ENCODE results near the gene ARL2BP.

Gene ARL2BP

DNA sequence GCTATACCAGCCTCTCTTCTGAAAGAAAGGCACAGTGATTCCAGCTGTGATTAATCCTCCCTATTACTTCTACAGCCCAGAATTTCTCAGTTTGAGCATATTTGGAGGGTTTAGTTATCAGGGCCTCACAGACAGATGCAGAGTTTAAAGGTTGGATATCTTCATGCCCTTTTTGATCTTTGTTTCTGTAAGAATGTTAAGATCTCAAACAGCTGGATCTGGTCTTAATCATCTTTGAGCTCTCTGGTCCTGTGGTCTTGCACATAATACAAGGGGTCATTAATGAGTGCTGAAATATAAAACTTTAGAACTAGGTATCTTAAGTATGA, 9.1 kb upstream of the ARL2BP start:
- DNase-seq = no peak

DNA sequence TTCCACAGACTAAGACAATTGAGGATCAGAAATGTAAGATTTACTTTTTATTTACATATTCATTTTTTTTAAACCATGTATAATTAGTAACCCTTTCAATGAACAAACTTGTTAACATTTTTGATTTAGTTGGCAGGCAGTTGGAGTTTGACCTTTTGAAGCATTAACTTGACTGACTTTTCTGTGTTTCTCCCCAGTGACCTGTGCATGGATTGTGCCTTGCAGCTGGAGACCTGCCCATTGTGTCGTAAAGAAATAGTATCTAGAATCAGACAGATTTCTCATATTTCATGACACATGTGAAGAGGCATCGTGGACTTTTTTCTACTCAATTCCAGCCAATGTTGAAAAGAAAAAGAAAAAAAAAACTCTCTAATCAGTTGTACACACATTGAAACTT, 6.4 kb upstream of the ARL2BP start:
- no peak for DNase-seq

DNA sequence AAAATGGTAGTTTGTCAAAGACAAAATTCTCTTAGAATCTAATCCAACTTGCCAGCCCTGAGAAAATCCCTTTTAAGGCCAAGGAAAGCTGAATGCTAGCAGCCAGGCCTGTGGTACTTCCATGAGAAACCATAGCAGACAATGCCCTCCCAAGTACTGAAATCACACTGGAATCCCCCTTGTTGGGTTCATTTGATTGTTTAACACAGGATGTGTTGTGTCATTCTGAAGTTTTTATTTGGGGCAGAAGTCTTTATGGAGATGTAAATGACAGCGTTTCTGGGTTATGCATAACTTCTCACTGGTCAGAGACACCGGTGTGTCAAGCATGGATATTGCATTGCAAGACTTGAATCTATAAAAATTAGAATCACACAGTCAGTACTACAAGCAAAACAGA, 6.0 kb upstream of the ARL2BP start:
- DNase-seq = no peak

DNA sequence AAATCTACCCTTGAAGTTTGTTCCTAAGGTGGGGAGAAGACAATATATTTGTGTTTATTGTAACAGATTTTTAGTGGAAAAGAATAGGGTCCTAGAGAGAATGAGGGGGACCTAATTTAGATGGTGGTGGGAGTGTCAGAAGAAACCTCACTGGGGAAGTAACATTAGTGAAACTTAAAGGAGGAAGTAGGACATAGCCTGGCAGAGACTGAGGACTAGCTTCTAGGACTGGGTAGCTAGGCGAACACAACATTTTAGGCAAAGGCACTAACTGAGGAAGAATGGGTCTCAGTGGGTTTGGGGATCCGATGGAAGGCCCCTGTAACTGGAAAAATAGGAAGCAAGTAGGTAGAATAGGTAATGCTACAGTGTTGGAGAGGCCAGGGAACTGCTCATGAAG, 4.2 kb upstream of the ARL2BP start:
- no peak for DNase-seq

DNA sequence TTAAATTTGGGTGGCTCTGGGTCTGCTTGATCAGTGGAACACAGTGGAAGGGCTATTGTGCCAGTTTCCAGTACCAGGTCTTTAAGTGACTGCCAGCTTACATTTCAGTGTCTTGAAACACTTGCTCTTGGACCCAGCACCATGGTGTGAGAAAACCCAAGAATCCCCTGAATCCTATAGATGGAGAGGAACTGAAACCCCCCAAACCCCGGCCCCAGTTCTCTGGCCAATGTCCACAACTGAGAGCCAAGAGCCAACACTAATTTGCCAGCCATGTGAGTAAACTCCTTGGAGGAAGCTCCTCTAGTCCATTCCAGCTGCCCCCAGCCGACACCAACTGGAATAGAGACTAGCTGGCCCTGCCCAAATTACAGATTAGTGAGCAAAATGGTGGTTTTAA, 2.4 kb upstream of the ARL2BP start:
- DNase-seq = no peak

DNA sequence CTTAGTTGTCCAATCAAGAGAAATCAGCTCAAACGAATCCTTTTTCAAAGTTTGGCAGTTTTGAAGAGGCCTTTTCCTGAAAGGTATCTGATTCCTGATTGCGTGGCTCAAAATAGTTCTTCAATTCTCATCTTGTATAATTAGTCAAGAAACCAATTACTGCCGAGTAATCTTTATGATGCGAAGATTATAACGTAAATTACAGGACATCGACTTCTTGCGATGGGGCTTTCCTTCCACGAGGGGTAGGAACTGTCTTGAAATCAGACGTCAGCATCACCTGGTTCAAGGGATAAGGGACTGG, 644 bp upstream of the ARL2BP start:
- no peak for DNase-seq

DNA sequence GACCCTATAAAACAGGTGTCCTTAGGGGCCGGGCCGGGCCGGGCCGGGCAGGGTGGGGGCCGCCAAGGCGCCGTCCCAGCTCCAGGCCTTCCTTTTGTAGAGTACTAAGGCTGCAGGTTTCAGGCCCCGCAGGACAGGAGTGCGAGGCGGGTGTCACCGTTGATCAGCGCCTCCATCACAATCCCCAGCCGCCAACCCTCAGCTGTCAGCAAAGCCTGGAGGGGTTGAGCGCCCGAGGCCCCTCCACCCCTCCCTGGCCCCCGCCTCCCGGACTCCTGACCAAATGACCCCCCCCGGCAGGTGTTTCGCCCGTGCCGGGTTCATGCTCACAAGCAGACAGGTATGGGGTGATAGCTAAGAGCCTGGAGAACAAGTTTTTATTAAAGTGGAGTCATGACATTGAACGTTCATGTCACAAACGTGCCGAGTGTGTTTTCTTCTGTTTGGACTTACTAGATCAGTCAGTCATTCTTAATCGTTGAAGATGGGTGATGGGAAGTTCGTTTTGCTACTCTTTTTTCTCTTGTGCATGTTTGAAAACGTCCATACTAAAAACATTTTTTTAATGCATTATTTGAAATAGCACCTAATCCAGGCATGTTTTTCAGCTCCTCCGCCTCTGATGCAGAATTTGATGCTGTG, 534 bp downstream of the ARL2BP start:
- DNase-seq = peak; percentile 43

DNA sequence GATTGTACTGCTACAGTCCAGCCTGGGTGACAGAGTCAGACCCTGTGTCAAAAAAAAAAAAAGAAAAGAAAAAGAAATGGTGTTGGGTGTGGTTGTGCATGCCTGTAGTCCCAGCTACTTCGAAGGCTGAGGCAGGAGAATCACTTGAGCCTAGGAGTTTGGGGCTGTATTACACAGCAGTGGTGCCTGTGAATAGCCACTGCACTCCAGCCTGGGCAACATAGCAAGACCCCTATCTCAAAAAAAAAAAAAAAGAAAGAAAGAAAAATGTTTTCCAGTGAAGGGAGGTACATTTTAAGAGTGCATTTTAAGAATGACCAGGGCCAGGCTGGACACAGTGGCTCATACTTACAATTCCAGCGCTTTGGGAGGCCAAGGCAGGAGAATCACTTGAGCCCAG, 6.3 kb downstream of the ARL2BP start:
- no peak for DNase-seq

DNA sequence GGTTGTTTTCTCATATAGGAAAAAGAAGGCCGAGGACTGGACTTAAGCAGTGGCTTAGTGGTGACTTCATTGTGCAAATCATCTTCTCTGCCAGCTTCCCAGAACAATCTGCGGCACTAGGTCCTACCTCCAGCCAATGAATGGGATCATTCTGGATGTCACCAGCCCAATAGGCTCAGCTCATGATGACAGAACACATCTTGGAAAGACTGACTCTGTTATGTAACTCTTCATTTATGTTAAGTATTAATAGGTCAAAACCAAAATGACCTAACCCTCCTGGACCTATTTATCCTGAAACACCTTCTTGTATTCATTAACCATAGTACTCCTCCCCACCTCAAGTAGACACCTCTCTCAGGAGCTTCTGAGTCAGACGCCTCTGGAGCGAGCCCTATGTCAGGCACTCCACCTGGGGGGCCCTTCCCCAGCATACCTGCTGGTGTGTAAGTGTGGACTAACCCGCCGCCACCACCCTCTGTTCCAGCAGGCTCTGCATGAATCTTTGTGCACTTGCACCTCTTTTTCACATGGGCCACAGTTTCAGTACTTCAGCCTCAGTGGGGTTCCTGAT, 7.2 kb downstream of the ARL2BP start:
- no peak for DNase-seq

DNA sequence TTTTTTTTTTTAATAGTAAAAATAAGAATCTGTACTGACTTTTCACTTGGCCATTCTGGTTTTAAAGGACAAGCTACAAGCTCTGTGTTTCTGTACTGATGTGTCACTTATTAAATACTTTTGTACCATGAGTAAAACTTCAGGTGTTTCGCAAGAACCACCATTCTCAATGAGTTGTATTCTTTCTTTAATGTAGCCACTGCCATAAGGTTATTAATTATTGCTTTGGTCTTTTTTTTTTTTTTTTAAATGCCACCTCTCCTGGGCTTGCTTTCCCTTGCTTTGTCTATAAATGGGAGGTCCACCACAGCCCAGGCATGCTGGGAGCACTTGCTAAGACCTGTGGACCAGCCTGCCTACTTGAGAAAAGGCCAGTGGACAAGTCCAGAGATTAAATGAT, 8.4 kb downstream of the ARL2BP start:
- no peak for DNase-seq

DNA sequence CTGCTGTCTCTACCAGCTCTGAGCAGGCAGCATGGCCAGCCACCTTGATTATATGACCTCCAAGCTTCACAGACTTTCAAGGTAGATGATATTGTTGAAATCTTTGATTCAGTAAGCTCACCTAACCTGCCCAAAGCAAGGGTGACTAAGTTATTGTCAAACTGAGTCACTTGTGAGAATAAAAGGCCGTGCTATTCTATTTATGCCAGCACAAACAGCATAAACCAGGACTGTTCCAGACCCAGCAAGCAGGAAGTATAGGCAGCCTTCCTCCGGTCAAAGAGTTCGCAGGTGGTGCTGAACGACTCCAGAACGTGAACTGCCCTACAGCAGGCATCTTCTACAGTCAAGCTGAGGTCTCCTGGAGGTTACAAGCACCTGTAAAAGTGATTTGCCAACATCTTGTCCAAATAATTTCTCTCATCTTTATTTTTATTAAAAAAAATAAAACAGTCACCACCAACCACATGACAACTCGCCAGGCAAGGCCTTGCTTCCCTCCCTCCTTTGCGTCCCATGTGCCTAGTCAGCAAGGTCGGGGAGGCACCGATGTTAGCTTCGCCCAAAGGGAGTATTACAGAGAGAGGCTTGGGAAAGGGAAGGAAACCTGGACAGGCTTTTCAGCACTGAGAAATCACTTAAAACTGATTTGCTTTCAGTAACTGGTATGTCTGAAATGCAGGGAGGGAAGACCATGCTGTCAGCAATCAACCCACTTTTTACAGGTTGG, 10.8 kb downstream of the ARL2BP start:
- DNase-seq = no peak

DNA sequence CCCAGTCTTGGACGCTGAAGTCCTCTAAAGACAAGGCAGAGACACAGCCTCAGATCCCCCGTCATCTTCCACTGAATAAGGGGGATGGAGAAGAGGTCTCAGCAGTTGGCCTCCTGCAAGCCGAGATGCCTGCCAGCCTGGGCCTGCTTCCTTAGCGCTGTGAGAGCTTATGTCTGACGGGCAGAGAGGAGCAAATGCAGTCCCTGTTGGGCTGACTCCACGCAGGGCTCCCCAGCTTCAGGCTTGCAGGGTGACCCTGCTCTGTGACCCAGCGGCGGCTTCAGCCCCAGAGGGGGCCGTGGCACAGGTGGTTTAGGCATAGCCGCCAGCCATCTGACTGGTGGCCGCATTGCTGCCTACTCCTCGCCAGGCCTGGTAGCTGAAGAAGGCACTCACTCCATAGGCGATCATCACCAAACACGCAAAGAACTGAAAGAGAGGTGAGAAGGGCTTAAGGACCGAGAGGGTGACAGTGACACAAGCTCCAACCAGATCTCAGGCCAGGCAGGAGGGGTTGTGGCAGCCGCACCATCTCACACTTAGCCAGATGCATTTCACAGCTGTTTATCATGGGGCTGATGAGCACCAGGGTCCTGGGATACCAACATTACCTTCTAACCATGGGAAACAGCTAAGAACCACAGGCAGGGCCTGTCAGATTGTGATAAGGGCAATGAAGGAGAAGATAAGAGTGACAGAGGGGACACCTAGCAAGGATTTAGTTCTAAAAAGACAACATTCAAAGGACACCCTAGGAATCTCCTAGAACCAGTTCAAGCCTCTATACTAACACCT, 11.7 kb downstream of the ARL2BP start:
- no peak for DNase-seq

DNA sequence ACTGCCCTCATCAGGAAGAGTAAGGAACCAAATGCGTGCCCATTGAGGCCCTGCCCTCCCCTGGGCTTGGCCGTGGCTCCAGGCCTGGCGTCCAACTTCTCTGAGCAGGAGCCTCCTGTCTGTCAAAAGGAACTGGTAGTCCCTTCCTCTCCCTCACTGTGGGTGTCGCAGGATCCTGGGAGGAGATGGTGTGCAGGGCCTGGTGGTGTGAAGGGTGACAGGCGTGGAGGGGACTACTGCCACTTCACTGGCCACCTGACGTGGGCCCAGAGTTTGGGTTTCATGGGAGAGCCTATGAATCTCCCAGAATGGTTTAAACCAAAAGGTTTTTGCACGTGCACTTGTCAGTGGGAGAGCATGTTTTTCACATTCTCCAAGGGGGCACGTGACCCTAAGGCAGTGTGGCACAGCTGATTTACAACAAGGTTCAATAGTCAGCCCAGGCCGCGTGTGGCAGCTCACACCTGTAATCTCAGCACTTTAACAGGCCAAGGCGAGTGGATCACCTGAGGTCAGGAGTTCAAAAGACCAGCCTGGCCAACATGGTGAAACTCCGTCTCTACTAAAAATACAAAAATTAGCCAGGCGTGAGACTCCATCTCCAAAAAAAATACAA, 12.5 kb downstream of the ARL2BP start:
- no peak for DNase-seq

DNA sequence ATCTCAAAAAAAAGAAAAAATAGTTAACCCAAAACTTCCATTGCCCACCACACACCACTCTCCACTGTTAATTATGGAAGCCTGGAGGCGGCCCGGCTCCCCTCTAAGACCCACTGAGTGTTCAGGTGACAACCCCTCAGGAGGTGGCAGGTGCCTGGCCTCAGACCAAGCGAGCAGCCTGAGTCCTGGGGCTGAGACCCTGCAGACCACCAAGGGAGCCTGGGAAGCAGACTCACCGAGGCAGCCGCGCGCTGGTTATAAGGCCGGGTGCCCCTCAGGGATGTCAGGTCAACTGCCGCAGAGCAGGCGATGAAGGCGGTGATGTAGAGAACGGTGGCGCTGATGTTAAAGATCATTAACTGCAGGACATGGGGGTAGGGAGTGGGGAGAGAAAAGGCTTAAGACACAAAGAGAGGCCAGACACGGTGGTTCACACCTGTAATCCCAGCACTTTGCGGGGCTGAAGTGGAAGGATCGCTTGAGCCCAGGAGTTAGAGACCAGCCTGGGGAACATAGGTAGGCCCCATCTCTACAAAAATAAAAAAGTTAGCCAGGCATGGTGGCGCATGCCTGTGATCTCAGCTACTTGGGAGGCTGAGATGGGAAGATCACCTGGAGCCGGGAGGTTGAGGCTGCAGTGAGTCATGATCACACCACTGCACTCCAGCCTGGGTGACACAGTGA, 13.3 kb downstream of the ARL2BP start:
- DNase-seq = no peak

DNA sequence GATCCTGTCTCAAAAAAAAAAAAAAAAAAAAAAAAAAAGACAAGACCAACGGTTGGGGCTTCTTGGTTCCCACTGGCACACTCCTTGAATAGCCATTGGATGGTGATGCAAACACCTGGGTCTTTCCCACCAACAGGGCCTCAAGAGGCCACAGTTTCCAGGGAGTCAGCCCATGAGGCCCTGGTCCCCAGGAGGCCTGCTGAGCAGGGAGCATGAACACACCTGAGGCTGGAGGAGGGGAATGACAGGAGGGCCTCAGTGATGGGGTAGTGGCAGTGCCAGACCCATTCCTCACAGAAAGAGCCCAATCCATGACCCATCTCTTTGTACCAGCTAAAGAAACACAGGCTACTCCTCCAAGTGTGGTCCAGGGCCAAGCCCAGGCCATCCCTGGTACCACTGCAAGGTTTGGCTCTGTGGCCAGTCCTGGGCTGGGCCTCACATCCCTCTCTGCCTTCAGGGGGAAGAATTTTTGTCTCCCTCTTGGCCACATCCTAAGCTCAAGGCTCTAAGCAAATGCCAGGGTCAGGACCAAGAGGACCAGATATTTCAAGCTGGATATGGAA, 13.9 kb downstream of the ARL2BP start:
- no peak for DNase-seq

DNA sequence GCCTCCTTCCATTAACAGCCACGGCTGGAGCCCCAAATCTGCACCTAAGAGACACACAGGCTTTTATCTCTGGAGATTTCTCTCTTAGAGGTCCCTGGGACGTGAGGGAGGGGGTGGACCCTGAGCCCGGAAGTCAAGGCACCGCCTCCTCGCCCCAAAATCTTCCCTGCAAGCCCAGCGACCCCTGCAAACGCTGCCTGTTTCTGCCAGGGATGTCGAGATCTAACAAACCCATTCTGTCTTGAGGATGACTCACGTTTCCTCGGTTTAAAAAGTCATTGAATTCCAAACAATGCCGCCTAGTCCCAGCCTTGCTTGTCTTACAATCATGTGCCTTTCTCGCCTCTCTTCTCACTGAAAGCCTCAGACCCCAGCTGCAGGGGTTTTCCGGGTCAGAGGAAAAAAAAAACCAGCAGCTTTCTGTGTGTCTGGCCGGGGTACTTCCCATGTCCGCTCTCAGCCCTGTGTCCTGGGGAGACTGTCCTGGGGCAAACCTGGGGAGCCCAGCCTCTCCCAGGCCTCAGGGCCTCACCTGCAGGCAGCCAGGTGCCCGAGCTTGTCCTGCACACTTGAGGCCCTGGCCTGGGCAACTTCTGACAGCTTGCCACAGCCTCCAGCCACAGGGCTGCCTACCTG, 15.4 kb downstream of the ARL2BP start:
- peak; percentile 25 for DNase-seq

DNA sequence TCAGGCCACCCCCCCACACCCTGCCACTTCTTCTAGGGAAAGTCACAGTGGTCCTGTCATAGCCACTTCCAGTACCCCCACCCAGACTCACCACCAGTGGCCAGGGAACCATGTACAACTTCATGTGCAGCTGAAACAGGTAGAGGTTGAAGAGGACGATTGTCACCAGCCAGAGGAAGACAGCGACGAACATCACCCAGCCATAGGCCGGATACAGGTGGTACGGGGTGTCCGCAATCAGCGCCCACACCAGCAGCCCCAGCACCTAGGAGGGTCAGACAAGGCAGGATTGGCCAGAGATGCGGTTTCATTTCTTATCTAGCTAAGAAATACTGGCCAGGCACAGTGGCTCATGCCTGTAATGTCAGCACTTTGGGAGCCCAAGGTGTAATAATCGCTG, 16.7 kb downstream of the ARL2BP start:
- no peak for DNase-seq

DNA sequence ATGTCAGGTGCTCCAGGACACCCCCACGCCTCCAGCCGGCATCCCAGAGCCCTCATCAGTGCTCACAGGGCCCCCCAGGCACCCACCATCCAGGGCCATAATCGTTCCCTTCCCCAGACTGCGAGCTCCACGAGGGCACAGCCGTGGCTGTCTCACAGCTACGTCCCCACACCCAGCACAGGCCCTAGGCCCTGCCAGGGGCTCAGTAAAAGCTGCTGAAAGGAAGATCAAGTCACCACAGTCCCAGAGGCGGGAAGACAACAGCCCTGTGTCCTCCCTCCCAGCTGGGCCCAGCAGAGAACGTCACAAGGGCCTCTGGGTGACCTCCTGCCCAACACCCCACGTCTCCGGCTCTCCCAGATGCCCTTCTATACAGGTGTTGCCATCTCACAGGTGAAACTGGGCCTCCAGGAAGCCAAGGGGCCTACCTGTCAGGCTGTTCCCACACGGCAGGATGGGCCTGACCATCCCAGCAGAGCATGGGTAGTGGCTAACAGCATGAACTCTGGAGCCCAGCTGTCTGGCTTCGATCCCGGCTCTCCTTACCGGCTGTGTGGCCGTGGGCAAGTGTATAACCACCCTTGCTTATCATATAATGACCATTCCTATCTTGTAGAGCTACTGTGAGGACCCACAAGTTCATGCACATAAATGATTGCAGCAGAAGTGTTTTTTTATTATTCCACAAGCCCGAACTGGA, 17.9 kb downstream of the ARL2BP start:
- no peak for DNase-seq

DNA sequence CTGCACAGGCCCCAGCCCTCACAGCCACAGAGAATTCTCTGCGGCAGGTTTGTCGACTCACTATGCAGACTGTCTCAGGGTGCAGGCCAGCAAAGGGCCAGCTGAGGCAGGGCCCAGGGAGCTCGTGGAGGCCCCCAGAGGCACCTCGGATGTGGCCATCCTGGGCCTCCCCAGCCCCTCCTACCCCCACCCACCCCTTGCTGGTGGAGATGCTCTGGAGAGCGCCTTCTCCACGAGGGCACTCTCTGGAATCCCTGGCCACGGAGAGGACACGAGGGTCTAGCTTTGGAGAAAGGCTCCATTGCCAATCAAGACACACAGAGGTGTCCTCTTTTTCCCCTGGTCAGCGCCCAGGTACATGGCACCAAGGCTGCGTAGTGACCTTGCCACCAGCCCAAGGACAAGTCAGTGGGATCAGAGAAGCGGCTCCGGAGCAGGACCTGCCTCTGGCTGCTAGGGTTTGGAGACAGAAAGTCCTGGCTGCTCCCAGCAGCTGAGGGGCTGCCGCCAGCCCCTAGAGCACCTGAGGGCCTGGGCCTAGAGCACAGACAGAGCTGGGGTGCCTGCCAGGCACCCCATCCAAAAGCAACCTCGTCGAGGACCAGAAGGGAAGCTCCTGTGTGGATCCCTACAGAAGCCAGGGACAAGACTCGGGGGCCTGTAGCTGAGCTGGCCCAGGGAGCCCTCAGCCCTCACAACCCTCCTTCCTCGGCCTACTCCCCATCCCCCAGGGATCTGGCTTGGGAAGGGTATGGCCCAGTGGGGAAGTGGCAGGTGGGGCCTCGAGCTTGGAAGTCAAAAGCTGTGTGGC, 18.7 kb downstream of the ARL2BP start:
- DNase-seq = no peak

DNA sequence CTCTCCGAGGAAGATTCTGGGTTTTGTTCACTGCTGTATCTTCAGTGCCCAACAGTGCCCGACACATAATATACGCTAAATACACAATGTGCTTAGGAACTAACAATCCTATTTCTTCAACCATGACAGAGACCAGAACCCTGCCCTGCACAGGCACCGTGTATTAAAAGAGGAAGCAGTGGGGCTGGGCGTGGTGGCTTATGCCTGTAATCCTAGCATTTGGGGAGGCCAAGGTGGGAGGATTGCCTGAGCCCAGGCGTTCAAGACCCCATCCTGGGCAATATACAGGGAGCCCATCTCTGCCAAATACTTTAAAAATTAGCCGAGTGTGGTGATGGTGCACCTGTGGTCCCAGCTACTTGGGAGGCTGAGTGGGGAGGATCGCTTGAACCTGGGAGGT, 19.3 kb downstream of the ARL2BP start:
- DNase-seq = no peak

DNA sequence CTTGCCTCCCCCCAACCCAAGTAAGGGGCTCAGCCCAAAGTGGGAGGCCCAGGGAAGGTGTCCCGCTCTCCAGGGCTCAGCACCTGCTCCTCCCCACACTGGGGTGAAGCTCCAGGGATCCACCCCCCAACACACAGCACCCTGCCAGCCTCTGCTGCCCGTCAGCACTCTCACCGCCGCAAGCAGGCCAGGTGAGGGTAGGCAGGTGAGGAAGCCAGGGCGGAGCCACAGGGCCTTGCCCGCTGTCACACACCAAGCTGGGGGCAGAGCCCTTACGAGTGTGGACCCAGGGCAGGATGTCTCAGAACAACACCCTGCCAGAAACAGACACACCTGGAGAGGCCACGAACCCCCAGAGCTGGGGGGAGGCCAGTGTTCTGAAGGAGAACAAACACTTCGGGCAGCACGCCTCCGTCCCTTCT, 19.9 kb downstream of the ARL2BP start:
- DNase-seq = no peak

Measured in stimulated activated CD4-positive, alpha-beta T cell treated with anti-CD3 and anti-CD28 coated beads, Interleukin-15, amount 100 ng/mL, for 24 hours (primary cell).